GM12864 (cell line): ENCODE results near the gene OTOR.

Source experiments
- DNase-seq: peaks from one replicate; pipeline ENCODE4 v3.0.0-alpha.2; 2011; ENCODE audit warnings: low read depth
- H3K4me3 ChIP-seq: 2 replicates; pipeline ENCODE4 v1.5.1; 2011; ENCODE audit warnings: mild to moderate bottlenecking, low read depth, low read length, control low read depth
- CTCF ChIP-seq: IDR thresholded peaks from 2 replicates; pipeline ENCODE4 v1.5.1; 2011; ENCODE audit warnings: low read depth, mild to moderate bottlenecking, moderate library complexity, low read length, control low read depth, inconsistent platforms; ENCODE audit errors: missing control alignments

The OTOR gene

GRCh38 chr20:16778159-16778558, 30.0 kb downstream of the OTOR start:
- no peak overlapping the region for H3K4me3 ChIP-seq
- TF ChIP-seq CTCF = no peak
- DNase-seq = no peak

- DNase-seq = no peak
- no peak overlapping the region for H3K4me3 ChIP-seq
- TF ChIP-seq CTCF = no peak
Measured at GRCh38 chr20:16781496-16781895, 33.3 kb downstream of the OTOR start.

- no peak for TF ChIP-seq CTCF
- no peak overlapping the region for H3K4me3 ChIP-seq
- DNase-seq = no peak
Measured at GRCh38 chr20:16785226-16785625, 37.1 kb downstream of the OTOR start.
